H1 (cell line): ENCODE data around the gene WDR45. TPM values are rescaled to one million over a fixed set of nuclear protein-coding genes. Genes with fewer than 3 reads are reported as not detected.
A peak's percentile ranks its signal among the peaks of the same experiment; 100 is the strongest.

Experiments used
- CTCF ChIA-PET: fragments of 300-600 bp; sonication (Branson Sonifier 250); formaldehyde crosslinking; loops from one replicate; lab custom pipeline; 2021; ENCODE audit not compliant: partially characterized antibody; lab: Charles Lee
- POLR2A ChIA-PET: fragments of 300-600 bp; sonication (Branson Sonifier 250); formaldehyde crosslinking; loops from one replicate; lab custom pipeline; 2021; ENCODE audit warnings: inconsistent platforms; ENCODE audit not compliant: partially characterized antibody; lab: Charles Lee
- DNase-seq, 2 experiments: peaks; one replicate each; pipeline versions ENCODE4 v3.0.0 to v3.0.0-alpha.2; 2010 to 2022; ENCODE audit warnings: low spot score in 2 of 2, low read depth in 1 of 2, mixed read lengths in 1 of 2
- FAIRE-seq: peaks from 2 replicates; lab custom pipeline; 2011; peaks lifted over from hg19 to GRCh38; lab: Jason Lieb, UNC
- H2AFZ ChIP-seq: 2 replicates; pipeline ENCODE4 v1.8.1; 2012; ENCODE audit warnings: low read length, inconsistent platforms
- H2AK5ac ChIP-seq: 2 replicates; pipeline ENCODE4 v1.6.1; 2013; ENCODE audit warnings: low read depth, low read length
- H2BK120ac ChIP-seq: replicated peaks from 2 replicates; pipeline ENCODE3; 2013; ENCODE audit warnings: low read depth, low read length, inconsistent platforms
- H2BK12ac ChIP-seq: 2 replicates; pipeline ENCODE4 v1.6.1; 2013; ENCODE audit warnings: low read depth, low read length
- H2BK15ac ChIP-seq: 2 replicates; pipeline ENCODE4 v1.6.1; 2013; ENCODE audit warnings: low read length
- H2BK20ac ChIP-seq: 2 replicates; pipeline ENCODE4 v1.6.1; 2013; ENCODE audit warnings: low read length
- H2BK5ac ChIP-seq: 2 replicates; pipeline ENCODE4 v1.6.1; 2013; ENCODE audit warnings: low read depth, low read length
- H3K14ac ChIP-seq: 2 replicates; pipeline ENCODE4 v1.6.1; 2013; ENCODE audit warnings: inconsistent platforms; ENCODE audit not compliant: insufficient read length
- H3K18ac ChIP-seq: 2 replicates; pipeline ENCODE4 v1.6.1; 2013; ENCODE audit warnings: low read length; ENCODE audit errors: extremely low read depth
- H3K23ac ChIP-seq: 2 replicates; pipeline ENCODE4 v1.6.1; 2013; ENCODE audit warnings: inconsistent platforms; ENCODE audit not compliant: insufficient read length
- H3K23me2 ChIP-seq: 2 replicates; pipeline ENCODE4 v1.6.1; 2013; ENCODE audit warnings: low read depth, low read length
- H3K27ac ChIP-seq: 2 replicates; pipeline ENCODE4 v1.6.1; 2011; ENCODE audit warnings: low read depth, low read length, inconsistent platforms
- H3K27me3 ChIP-seq, 4 experiments: replicated peaks in 1 of 4; 1 replicate in 1 of 4; 2 replicates in 3 of 4; pipeline versions ENCODE4 v1.6.1 to v1.8.1; 2011 to 2013; ENCODE audit warnings: low read length in 3 of 4, mild to moderate bottlenecking in 3 of 4, inconsistent platforms in 2 of 4, mixed read lengths in 2 of 4, moderate library complexity in 1 of 4; ENCODE audit not compliant: control insufficient read depth in 3 of 4, insufficient read depth in 3 of 4; ENCODE audit errors: extremely low read depth in 1 of 4
- H3K36me3 ChIP-seq, 4 experiments: 2 replicates each; pipeline versions ENCODE4 v1.6.1 to v1.8.1; 2011 to 2013; ENCODE audit warnings: mild to moderate bottlenecking in 4 of 4, low read length in 3 of 4, moderate library complexity in 2 of 4, control low read depth in 1 of 4, inconsistent platforms in 1 of 4; ENCODE audit not compliant: insufficient read depth in 4 of 4, control insufficient read depth in 2 of 4
- H3K4ac ChIP-seq: replicated peaks from 2 replicates; pipeline ENCODE3; 2013; ENCODE audit warnings: low read length, low read depth, mixed read lengths, inconsistent platforms; ENCODE audit not compliant: insufficient read length
- H3K4me1 ChIP-seq, 4 experiments: replicated peaks in 1 of 4; 1 replicate in 1 of 4; 2 replicates in 3 of 4; pipeline versions ENCODE4 v1.6.1 to v1.8.1; 2011 to 2013; ENCODE audit warnings: low read length in 3 of 4, inconsistent platforms in 2 of 4, mixed read lengths in 1 of 4; ENCODE audit not compliant: insufficient read depth in 4 of 4, control insufficient read depth in 3 of 4
- H3K4me2 ChIP-seq, 2 experiments: 2 replicates each; pipeline versions ENCODE4 v1.6.1 to v1.8.1; 2011 to 2013; ENCODE audit warnings: low read depth in 2 of 2, low read length in 2 of 2, control low read depth in 1 of 2, inconsistent platforms in 1 of 2, mild to moderate bottlenecking in 1 of 2; ENCODE audit not compliant: insufficient read depth in 1 of 2
- H3K4me3 ChIP-seq, 4 experiments: fragments of 200-600, 300-600 bp in 1 of 4; sonication (generic), shearing (Covaris generic), sonication (Bioruptor Twin) in 1 of 4; 2 replicates each; pipeline versions ENCODE4 v1.5.1 to v1.8.1; 2011 to 2016; ENCODE audit warnings: low read length in 4 of 4, low read depth in 3 of 4, control low read depth in 2 of 4, inconsistent platforms in 2 of 4, mild to moderate bottlenecking in 2 of 4, mixed read lengths in 1 of 4, moderate library complexity in 1 of 4; ENCODE audit not compliant: insufficient read depth in 2 of 4; ENCODE audit errors: extremely low read depth in 1 of 4
- H3K56ac ChIP-seq: replicated peaks from 2 replicates; pipeline ENCODE3; 2013; ENCODE audit warnings: low read depth, mild to moderate bottlenecking, mixed read lengths, low read length, inconsistent platforms; ENCODE audit not compliant: insufficient read length
- H3K79me1 ChIP-seq: 2 replicates; pipeline ENCODE4 v1.6.1; 2013; ENCODE audit warnings: low read depth, low read length, control low read depth
- H3K79me2 ChIP-seq, 2 experiments: 2 replicates each; pipeline versions ENCODE4 v1.6.1 to v1.8.1; 2012 to 2013; ENCODE audit warnings: low read length in 2 of 2, mild to moderate bottlenecking in 2 of 2, inconsistent platforms in 1 of 2; ENCODE audit not compliant: insufficient read depth in 2 of 2, control insufficient read depth in 1 of 2
- H3K9ac ChIP-seq, 4 experiments: replicated peaks in 1 of 4; 1 replicate in 1 of 4; 2 replicates in 3 of 4; pipeline versions ENCODE4 v1.6.1 to v1.8.1; 2011 to 2013; ENCODE audit warnings: low read depth in 3 of 4, low read length in 3 of 4, control low read depth in 2 of 4, mild to moderate bottlenecking in 2 of 4, moderate library complexity in 2 of 4, inconsistent platforms in 1 of 4; ENCODE audit errors: extremely low read depth in 1 of 4
- H3K9me3 ChIP-seq, 2 experiments: 2 replicates each; pipeline versions ENCODE4 v1.6.1 to v1.8.1; 2012 to 2013; ENCODE audit warnings: mild to moderate bottlenecking in 2 of 2, moderate library complexity in 2 of 2, control low read depth in 1 of 2, inconsistent platforms in 1 of 2, low read depth in 1 of 2, low read length in 1 of 2, mixed read lengths in 1 of 2; ENCODE audit not compliant: insufficient read depth in 2 of 2
- H4K20me1 ChIP-seq, 2 experiments: replicated peaks in 1 of 2; 2 replicates each; pipeline versions ENCODE3 to v1.8.1; 2011 to 2013; ENCODE audit warnings: inconsistent platforms in 2 of 2, low read length in 2 of 2, mild to moderate bottlenecking in 1 of 2; ENCODE audit not compliant: insufficient read depth in 2 of 2, control insufficient read depth in 1 of 2
- H4K5ac ChIP-seq: 2 replicates; pipeline ENCODE4 v1.6.1; 2013; ENCODE audit warnings: low read length, low read depth, mixed read lengths, inconsistent platforms; ENCODE audit not compliant: insufficient read length
- H4K8ac ChIP-seq: 2 replicates; pipeline ENCODE4 v1.8.0; 2013; ENCODE audit warnings: mild to moderate bottlenecking, moderate library complexity, low read length, inconsistent platforms; ENCODE audit not compliant: insufficient read depth; ENCODE audit errors: extremely low read depth
- H4K91ac ChIP-seq: replicated peaks from 2 replicates; pipeline ENCODE3; 2013; ENCODE audit warnings: low read length, mixed read lengths, inconsistent platforms; ENCODE audit not compliant: insufficient read length
- BCL11A ChIP-seq, 2 experiments: IDR thresholded peaks; one replicate each; pipeline ENCODE4 v1.6.1; 2011; ENCODE audit warnings: low read depth in 2 of 2, low read length in 2 of 2, mild to moderate bottlenecking in 2 of 2
- GABPA ChIP-seq: IDR thresholded peaks from 2 replicates; pipeline ENCODE4 v1.6.1; 2011; ENCODE audit warnings: mild to moderate bottlenecking, low read length, moderate library complexity, borderline replicate concordance; ENCODE audit not compliant: insufficient read depth
- HDAC2 ChIP-seq, 2 experiments: fragments of 300-600 bp in 1 of 2; sonication (generic) in 1 of 2; IDR thresholded peaks; 2 replicates each; pipeline ENCODE4 v1.6.1; 2011 to 2012; ENCODE audit warnings: low read depth in 2 of 2, low read length in 2 of 2, mild to moderate bottlenecking in 2 of 2, moderate library complexity in 2 of 2, borderline replicate concordance in 1 of 2, inconsistent platforms in 1 of 2
- MAX ChIP-seq: IDR thresholded peaks from 2 replicates; pipeline ENCODE4 v1.6.1; 2012; ENCODE audit warnings: inconsistent platforms
- POLR2A ChIP-seq, 2 experiments: IDR thresholded peaks; 1 replicate in 1 of 2; 2 replicates in 1 of 2; pipeline ENCODE4 v1.6.1; 2011; ENCODE audit warnings: low read depth in 2 of 2, low read length in 2 of 2, mild to moderate bottlenecking in 2 of 2; ENCODE audit errors: control extremely low read depth in 1 of 2
- POU5F1 ChIP-seq: IDR thresholded peaks from 2 replicates; pipeline ENCODE4 v1.6.1; 2011; ENCODE audit warnings: low read depth, mild to moderate bottlenecking, low read length, moderate library complexity
- RFX5 ChIP-seq: IDR thresholded peaks from 2 replicates; pipeline ENCODE4 v1.6.1; 2011; ENCODE audit warnings: low read depth, low read length, improper control_type of control experiment, borderline replicate concordance
- RNF2 ChIP-seq: fragments of 200-900, 300-1000 bp; sonication (generic); IDR thresholded peaks from 2 replicates; pipeline ENCODE4 v1.7.1; 2016; ENCODE audit warnings: borderline replicate concordance, low read depth, mild to moderate bottlenecking, antibody characterized with exemption, low read length; ENCODE audit not compliant: poor library complexity, severe bottlenecking; ENCODE audit errors: missing control alignments
- WGBS, 2 experiments: shearing (Covaris generic) in 1 of 2; methylation state at CpG; one replicate each; pipeline versions ENCODE4 v1.1.6 to v1.1.7; 2013 to 2015; ENCODE audit warnings: low lambda C conversion rate in 2 of 2, mixed read lengths in 2 of 2, inconsistent platforms in 1 of 2, low coverage in 1 of 2, missing lambda C conversion rate in 1 of 2; ENCODE audit not compliant: insufficient replicate concordance in 2 of 2, insufficient coverage in 1 of 2, insufficient read length in 1 of 2; ENCODE audit errors: extremely low coverage in 1 of 2, missing lambda C conversion rate in 1 of 2; 5-methylcytosine and 5-hydroxymethylcytosine counted together
- polyA plus RNA-seq, 7 experiments: library from polyadenylated mRNA; depleted of rRNA in 3 of 7; stranded (reverse) in 5 of 7; unstranded in 2 of 7; fragments of >200 nt in 5 of 7; fragments of 200-250 nt in 2 of 7; gene quantifications; 1 replicate in 5 of 7; 2 replicates in 1 of 7; 4 replicates in 1 of 7; pipeline versions ENCODE4 v1.2.1 to v1.2.3, GENCODE V29; 2011 to 2013; ENCODE audit warnings: missing spikeins in 2 of 7, mixed read lengths in 2 of 7
- total RNA-seq: library from RNA; stranded (reverse); fragmentation: NEBNext Ultra II Directional; extraction: Animal tissue kit (Norgen Biotek cat#: 25700); gene quantifications from 2 replicates; pipeline ENCODE4 v1.2.1, GENCODE V29; 2021

Gene WDR45
- total and polyA plus RNA-seq, 2 of the 8 experiments (the other 6 are each of a cell fraction or from before 2014, with no cell fraction given): 27.9 to 49.7 TPM

GRCh38 chrX:49073601-49074575 is 5.8 kb downstream of the WDR45 start, which contains the start of gene PRAF2:
Gene PRAF2 (minus strand): TSS chrX:49074002. CDS start chrX:49073987, 15 bp downstream.
- no peak within 1 kb of the TSS for H2AFZ ChIP-seq
- peak; percentile 96 for FAIRE-seq
- POLR2A ChIA-PET: interaction anchor here (0.6 to 2.1 kb wide), 4 partner anchors 14 to 54 kb away, joined by 3 to 6 read pairs (median 3); no protein-coding TSS in a partner anchor
- TF ChIP-seq POU5F1: no peak
- TF ChIP-seq HDAC2 (IDR thresholded peaks at IDR 0.05; ENCODE audit: borderline replicate concordance in 1 of 2, low read depth in 2 of 2, low read length in 2 of 2): 0 out of 4 replicates have a peak, but pooled peaks of 1 of the 2 experiments have one; percentile 36
- TF ChIP-seq RFX5: no peak
- TF ChIP-seq POLR2A (IDR thresholded peaks at IDR 0.05; ENCODE audit: control extremely low read depth in 1 of 2, low read depth in 2 of 2, low read length in 2 of 2): peak in 1 of 2 experiments; percentile 58; a peak in 1 of 3 replicates
- TF ChIP-seq MAX: peak; percentile 88
- TF ChIP-seq BCL11A (IDR thresholded peaks at IDR 0.05; ENCODE audit: low read depth in 2 of 2, low read length in 2 of 2): no peak
- TF ChIP-seq GABPA: no peak
- TF ChIP-seq RNF2: no peak

More at GRCh38 chrX:49073601-49074575, 5.8 kb downstream of the WDR45 start, which contains the start of gene PRAF2:
- H2BK15ac ChIP-seq: no peak within 1 kb of the TSS
- H4K91ac ChIP-seq: no peak within 1 kb of the TSS
- H3K9ac ChIP-seq: peak within 1 kb of the TSS in 3 of 4 experiments; percentile 38 to 47 (median 44); a peak in 4 of 7 replicates
- no peak within 1 kb of the TSS for H2AK5ac ChIP-seq
- no peak within 1 kb of the TSS for H3K18ac ChIP-seq
- H3K4me1 ChIP-seq: peaks cover 0 to 7% (median 4%) of the 10 kb centered on the region in 4 experiments; a peak in 5 of 7 replicates
- H3K36me3 ChIP-seq: peaks cover 0 to 4% (median 0%) of the 10 kb centered on the region in 4 experiments; a peak in 2 of 8 replicates
- H3K4me2 ChIP-seq: peak within 1 kb of the TSS; percentile 74 to 87
- H3K4ac ChIP-seq: no peak within 1 kb of the TSS
- peak within 1 kb of the TSS; percentile 46 for H3K56ac ChIP-seq
- peak within 1 kb of the TSS; percentile 53 to 96 (median 78) for H3K4me3 ChIP-seq
- H3K27ac ChIP-seq: no peak within 1 kb of the TSS
- H2BK5ac ChIP-seq: no peak within 1 kb of the TSS; the same call in 1 of the 2 replicates
- 4% methylated on average over 39 of the region's 61 CpGs; no CpG with 5 or more reads in 1 of the 2 experiments for WGBS, 2 experiments
- H3K79me2 ChIP-seq: no peaks in the 10 kb centered on the region
- DNase-seq: peak; percentile 46 to 85
- CTCF ChIA-PET: interaction anchor here (1.1 kb wide), 1 partner anchor 26 kb away, joined by 3 read pairs; no protein-coding TSS in a partner anchor
- no peak within 1 kb of the TSS for H2BK12ac ChIP-seq
- no peaks in the 10 kb centered on the region for H4K20me1 ChIP-seq
- no peaks in the 10 kb centered on the region for H3K79me1 ChIP-seq
- H4K8ac ChIP-seq: peak within 1 kb of the TSS; percentile 89
- H2BK120ac ChIP-seq: no peak within 1 kb of the TSS
- no peaks in the 10 kb centered on the region for H3K27me3 ChIP-seq
- no peak within 1 kb of the TSS for H3K14ac ChIP-seq
- peak within 1 kb of the TSS; percentile 66 for H4K5ac ChIP-seq
- H3K23ac ChIP-seq: no peak within 1 kb of the TSS
- no peaks in the 10 kb centered on the region for H3K23me2 ChIP-seq
- no peaks in the 10 kb centered on the region for H3K9me3 ChIP-seq
- H2BK20ac ChIP-seq: no peak within 1 kb of the TSS
